CD4-positive, alpha-beta T cell treated with Interleukin-4 for 4 hours (primary cell): ENCODE measurements around the gene GYPC.

Experiments used
- DNase-seq: peaks from one replicate; pipeline ENCODE4 v3.0.0-alpha.2; 2020

GYPC gene

GRCh38 chr2:126652323-126652891 is 3.6 kb upstream of the GYPC start:
- DNase-seq, result no peak

- DNase-seq, result no peak
Measured at GRCh38 chr2:126653109-126653508, 2.8 kb upstream of the GYPC start.

GRCh38 chr2:126653761-126654160 is 2.2 kb upstream of the GYPC start:
- DNase-seq, result no peak

GRCh38 chr2:126655051-126655450 is 907 bp upstream of the GYPC start:
- no peak for DNase-seq

- peak; percentile 29 for DNase-seq
Measured at GRCh38 chr2:126656431-126657147, 631 bp downstream of the GYPC start.

- DNase-seq, result peak; percentile 16
Measured at GRCh38 chr2:126657148-126657635, 1.2 kb downstream of the GYPC start.

GRCh38 chr2:126657636-126658318 is 1.8 kb downstream of the GYPC start:
- DNase-seq, result peak; percentile 82

GRCh38 chr2:126658319-126658904 is 2.5 kb downstream of the GYPC start:
- DNase-seq, result no peak

GRCh38 chr2:126658905-126659561 is 3.1 kb downstream of the GYPC start:
- DNase-seq, result peak; percentile 61

- no peak for DNase-seq
Measured at GRCh38 chr2:126659562-126660467, 3.9 kb downstream of the GYPC start.

GRCh38 chr2:126660971-126661370 is 5.0 kb downstream of the GYPC start:
- DNase-seq, result no peak

- DNase-seq, result no peak
Measured at GRCh38 chr2:126661702-126662500, 5.9 kb downstream of the GYPC start.

GRCh38 chr2:126662621-126663020 is 6.7 kb downstream of the GYPC start:
- peak; percentile 32 for DNase-seq

- no peak for DNase-seq
Measured at GRCh38 chr2:126663184-126663963, 7.4 kb downstream of the GYPC start.

GRCh38 chr2:126664234-126664633 is 8.3 kb downstream of the GYPC start:
- DNase-seq, result peak; percentile 58

GRCh38 chr2:126664639-126665038 is 8.7 kb downstream of the GYPC start:
- no peak for DNase-seq

- no peak for DNase-seq
Measured at GRCh38 chr2:126665483-126665882, 9.5 kb downstream of the GYPC start.

GRCh38 chr2:126668254-126668653 is 12.3 kb downstream of the GYPC start:
- DNase-seq, result no peak

- no peak for DNase-seq
Measured at GRCh38 chr2:126669772-126670171, 13.8 kb downstream of the GYPC start.

- no peak for DNase-seq
Measured at GRCh38 chr2:126671488-126671887, 15.5 kb downstream of the GYPC start.
